HPDE6-E6E7 (cell line): ENCODE measurements around the gene KNDC1.
"Not testable (repeated sequence)": the region's sequence is repeated elsewhere in the genome, so short reads cannot be mapped to it uniquely, and the experiment has no call there.

Experiments used
- DNase-seq: peaks from one replicate; pipeline ENCODE4 v3.0.0; 2011; ENCODE audit warnings: missing footprints; ENCODE audit errors: extremely low spot score

Gene KNDC1

DNA sequence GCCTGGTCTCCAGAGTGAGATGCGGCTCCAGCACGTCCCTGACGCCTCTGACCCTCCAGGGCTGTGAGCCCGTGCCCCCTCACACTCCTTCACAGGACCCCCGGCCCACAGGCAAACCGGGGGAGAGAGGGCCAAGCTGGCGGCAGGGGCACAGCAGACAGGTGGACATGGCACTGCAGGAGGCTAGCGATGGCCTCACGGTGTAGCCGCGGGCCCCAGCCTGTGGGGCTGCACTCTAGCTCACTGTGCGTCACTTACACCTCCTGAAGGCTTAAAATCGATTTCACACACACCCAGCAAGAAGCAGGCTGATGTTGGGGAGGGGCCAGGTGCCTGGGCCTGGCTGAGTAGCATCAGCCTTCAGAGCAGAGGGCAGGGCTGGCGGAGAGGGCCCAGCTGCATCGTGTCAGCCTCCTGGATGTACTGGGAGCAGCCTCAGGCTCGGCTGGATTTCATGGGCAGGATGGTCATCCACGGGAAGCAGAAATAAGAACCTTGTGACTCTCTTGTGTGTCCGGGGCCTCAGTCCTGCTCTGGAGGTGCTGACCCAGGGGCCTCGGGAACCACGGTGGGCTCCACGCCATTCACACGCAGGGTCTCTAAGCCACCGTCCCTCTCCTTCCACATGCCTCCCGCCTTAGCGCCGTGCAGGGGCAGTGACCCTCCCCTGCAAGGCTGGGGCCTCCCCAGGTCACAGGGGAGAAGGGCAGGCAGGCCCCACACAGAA is 19.4 kb upstream of the KNDC1 start:
- DNase-seq: no peak

DNA sequence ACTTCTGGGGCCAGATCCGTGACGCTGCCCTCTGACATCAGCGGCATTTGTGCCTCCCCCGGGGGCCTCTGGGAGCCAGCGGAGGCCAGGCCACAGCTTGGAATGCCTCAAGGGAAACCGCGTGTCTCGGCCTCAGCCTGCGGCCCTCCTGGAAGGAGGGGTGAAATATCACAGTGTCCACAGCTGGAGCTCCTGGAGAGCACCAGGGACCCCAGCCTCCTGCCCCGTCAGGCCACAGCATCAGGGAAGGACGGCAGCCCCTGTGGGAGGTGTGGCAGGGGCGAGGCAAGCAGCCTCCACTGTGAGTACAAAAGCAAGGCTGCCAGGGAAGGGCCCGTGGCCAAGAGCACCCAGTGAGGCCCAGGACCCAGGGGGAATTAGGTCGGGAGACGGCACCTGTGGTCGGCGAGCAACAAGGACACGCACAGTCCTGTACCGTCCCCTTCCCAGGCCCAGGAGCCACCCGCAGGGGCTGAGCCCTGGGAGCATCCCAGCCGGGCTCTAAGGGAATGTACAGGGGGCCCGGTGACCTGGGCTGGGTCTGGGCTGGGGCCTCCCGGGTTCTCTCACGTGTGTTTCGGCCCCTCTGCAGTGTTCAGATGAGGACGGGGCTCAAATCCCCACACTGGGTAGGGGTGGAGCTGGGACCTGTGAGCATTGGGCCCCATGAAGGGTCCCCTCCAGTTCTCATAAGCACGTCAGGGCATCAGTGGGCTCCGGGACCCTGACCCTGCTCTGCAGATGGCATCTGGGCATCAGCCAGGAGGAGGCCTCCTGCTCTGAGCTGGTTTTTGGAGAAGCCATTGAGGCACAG is 18.7 kb upstream of the KNDC1 start:
- DNase-seq: no peak

DNA sequence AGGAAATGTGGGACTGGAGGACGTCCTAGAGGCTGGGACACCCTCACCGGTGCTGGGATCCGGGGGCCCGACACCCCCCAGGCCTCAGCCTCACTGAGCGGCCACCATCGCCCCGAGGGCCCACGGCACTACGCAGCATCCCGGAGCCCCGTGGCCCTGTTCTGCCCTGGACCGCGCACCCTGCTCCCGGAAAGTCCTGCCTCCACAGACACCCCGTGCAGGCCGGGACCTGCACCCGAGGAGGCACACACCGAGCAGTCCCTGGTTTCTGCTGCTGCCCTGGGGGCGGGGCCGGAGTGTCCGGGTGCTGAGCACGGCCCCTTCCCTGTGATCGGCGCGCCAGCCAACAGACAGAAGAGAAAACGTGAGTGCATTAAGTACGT is 18.1 kb upstream of the KNDC1 start:
- DNase-seq: no peak

DNA sequence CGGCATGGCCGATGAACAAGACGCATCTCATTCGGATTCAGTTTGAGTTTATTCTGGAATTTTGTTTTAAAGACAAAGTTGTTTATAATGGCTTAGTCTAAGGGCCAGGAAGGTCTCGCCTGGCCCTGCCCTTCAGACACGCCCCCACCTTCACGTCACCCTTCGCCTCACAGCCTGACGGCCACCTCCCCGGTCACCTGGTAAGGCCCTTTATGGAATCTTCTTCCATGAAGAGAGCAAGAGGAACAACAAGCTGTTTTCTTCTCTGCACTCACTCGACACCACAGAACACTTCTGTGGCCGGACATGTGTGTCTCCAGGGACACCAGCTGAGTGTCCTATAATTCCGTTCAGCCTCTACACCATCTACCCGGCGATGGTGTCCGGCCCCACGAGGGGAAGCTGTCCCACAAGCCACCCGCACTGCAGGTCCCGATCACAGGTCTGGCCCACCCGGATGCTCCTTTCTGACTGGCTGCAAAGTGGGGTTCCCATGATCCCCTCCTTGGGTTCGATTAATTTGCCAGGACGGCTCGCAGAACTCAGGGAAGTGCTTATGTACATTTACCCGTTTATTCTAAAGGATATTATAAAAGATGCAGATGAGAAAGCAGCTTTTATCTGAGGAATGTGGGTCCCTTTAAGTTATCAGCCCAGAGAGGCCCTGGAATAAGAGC is 17.4 kb upstream of the KNDC1 start:
- DNase-seq: no peak

DNA sequence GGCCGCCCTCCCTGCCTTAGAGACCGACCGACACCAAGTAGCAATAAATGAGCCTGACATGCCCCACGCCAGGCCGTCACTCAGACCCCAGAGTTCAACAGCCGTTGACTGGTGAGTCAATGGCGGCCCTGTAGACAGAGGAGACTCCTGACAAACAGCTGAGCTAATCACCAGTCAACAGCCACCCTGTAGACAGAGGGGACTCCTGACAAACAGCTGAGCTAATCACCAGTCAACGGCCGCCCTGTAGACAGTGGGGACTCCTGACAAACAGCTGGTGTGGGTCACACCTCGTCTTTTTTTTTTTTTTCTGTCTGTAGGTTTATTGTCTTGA is 16.9 kb upstream of the KNDC1 start:
- DNase-seq: no peak

DNA sequence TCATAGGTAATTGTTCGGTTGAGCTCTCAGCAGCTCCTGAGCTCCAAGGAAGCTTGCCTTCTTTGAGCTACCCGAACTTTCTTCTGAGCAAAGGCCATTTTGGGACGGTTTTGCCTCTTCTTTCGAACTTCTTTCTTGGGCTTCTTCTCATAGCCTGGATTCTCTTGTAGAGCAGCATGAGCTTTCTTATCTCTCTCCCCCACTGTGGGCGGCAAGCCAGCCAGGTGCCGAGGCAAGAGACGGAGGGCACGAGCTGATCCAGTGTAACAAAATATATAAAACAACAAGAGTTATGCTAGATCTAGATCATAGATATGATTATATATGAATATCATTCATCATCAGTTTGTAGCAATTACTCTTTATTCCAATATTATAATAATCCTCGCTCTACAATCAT is 16.5 kb upstream of the KNDC1 start:
- DNase-seq: no peak

DNA sequence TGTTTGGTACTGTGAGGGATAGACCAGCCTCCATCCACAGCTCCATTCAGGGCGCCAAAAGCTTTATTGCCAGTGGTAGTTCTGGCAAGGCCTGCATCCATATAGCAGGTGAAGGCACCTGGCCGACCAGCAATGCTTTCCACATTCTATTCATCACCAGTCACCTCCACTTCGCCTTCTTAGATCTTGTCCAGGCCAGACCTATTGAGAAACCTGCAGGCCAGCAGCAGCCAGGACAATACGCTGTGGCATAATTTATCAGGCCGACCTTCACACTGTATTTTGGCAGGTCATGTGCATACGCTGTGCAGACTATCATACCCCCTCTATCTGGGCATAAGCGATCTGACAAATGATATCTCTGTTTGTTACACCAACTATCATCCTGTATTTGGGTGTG is 15.2 kb upstream of the KNDC1 start:
- DNase-seq: no peak

DNA sequence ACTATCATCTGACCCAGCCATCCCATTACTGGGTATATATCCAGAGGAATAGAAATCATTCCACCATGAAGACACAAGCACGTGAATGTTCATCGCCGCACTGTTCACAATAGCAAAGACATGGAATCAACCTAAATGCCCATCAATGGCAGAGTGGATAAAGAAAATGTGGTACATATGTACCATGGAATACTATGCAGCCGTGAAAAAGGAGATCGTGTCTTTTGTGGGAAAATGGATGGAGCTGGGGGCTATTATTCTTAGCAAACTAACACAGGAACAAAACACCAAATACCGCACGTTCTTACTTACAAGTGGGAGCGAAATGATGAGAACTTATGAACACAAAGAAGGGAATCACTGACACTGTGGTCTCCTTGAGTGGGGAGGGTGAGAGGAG is 9.8 kb upstream of the KNDC1 start:
- no peak for DNase-seq

DNA sequence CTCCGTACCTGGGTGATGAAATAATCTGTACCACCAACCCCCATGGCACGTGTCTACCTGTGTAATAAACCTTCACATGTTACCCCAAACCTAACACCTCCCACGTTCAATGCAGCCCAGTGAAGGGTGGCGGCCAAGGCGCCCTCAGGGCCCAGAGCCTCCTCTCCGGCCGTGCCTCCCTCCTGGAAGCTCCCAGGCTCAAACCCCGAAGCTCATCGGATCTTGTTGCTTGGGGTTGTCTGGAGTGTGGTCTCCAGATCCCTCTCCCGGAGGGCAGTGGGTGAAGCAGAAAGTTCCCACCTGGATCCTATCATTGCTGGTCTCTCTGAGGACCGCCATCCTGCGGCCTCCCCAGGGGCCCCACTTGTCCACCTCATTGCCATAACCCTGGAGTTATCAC is 9.4 kb upstream of the KNDC1 start:
- no peak for DNase-seq

DNA sequence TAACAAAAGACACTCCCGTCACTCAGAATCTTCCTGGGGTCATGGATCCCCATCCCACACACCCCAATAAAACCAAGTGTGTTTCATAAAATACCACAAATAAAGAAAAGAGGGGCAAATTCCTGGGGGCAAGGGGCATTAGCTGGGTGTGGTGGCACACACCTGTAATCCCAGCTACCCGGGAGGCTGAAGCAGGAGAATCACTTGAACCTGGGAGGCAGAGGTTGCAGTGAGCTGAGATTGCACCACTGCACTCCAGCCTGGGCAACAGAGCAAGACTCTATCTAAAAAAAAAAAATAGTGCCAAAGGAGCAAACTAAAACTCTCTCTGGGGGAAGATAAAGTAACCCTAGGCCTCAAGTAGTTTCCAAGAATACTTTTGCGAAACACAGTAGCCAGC is 8.9 kb upstream of the KNDC1 start:
- DNase-seq: not testable (repeated sequence)

DNA sequence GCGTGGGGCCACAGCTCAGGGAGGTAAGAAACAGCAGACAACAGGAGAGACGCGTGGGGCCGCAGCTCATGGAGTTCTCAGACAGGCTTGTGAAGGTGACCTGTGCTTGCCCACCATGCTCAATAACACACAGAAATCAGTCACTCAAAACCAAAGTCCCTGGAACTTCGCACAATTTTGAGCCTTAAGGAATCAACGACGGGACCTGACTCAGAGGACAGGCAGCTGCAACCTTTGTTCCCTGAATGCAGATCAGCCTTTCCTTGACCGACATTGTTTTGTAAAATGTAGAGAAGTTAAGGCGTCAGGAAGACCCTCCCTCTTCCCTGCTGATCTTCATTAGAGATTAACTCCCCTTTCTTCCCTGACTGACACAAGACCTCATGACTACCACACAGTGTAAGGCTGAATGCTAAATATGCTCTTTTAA is 8.5 kb upstream of the KNDC1 start:
- DNase-seq: no peak

DNA sequence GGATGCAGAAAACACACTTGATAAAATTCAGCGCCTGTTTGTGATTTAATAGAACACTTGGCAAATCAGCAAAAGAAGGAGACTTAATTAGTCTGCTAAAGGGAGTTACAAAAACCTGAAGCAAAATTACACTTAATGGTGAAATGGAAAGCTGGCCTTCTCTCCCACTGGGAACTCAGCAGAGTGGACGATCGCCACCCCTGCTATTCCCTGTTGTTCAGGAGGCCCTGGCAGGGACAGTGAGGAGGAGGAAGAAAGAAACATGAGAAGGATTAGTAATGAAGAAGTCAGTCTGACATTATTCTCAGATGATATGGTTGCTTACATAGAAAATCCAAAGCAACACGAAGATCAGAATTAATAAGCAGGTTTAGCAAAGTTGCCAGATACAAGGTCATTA is 5.6 kb upstream of the KNDC1 start:
- no peak for DNase-seq

DNA sequence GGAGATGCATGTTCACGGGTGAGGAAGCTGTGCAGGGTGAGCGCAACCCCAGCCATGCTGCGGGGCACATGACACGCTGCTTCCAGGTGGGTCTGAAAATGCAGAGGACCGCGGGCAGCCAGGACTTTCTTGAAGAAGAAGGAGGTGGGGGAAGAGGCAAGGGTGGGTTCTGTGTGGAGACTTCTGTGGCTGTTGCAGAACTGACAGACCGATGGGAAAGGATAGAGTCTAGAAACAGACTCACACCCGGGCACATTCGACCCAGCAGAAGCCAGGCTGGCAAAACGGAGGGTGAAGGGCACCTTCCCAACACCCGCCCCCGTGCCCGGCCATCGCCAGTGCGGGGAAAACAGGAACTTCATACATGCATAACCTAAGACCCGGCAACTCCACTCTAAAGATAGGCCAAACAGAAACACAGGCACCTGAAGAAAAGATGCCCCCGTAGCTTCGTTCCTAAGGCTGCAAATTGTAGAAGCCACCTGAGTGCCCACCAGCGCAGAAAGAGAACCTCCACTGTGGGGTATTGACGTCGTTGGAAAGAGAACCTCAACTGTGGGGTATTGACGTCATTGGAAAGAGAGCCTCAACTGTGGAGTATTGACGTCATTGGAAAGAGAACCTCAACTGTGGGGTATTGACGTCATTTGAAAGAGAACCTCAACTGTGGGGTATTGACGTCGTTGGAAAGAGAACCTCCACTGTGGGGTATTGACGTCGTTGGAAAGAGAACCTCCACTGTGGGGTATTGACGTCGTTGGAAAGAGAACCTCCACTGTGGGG is 4.8 kb upstream of the KNDC1 start:
- no peak for DNase-seq

DNA sequence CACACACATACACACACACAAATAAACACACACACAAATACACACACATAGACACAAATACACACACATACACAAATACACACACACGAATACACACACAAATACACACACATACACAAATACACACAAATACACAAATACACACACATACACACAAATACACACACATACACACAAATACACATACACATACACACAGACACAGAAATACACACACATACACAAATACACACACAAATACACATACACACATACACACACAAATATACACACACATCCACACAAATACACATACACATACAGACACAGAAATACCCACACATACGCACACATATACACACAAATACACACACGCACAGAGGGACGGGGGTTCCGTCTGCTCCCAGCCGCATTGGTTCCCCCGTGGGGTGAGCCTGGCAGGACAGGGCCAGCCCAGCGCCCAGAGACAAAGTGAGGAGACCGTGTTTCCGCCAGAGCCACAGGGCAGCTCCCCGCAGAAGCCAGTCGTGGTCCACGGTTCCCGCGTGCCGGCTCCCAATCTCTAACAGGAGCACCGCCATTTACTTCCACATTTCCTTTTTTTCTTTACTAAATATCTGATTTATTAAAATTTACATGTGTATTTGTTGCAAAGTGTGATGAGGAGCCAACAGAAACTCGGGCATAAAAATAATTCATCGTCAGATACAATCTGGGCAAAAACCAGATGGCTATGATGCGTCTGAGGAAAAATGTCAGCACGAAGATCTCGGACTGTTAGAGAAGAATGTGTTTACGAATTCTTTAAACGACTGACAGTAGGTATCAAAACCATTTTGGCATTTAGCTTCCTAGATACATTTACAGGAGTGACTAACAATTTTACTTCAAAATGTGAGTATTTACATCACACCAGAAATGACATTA is 3.1 kb upstream of the KNDC1 start:
- DNase-seq: no peak

DNA sequence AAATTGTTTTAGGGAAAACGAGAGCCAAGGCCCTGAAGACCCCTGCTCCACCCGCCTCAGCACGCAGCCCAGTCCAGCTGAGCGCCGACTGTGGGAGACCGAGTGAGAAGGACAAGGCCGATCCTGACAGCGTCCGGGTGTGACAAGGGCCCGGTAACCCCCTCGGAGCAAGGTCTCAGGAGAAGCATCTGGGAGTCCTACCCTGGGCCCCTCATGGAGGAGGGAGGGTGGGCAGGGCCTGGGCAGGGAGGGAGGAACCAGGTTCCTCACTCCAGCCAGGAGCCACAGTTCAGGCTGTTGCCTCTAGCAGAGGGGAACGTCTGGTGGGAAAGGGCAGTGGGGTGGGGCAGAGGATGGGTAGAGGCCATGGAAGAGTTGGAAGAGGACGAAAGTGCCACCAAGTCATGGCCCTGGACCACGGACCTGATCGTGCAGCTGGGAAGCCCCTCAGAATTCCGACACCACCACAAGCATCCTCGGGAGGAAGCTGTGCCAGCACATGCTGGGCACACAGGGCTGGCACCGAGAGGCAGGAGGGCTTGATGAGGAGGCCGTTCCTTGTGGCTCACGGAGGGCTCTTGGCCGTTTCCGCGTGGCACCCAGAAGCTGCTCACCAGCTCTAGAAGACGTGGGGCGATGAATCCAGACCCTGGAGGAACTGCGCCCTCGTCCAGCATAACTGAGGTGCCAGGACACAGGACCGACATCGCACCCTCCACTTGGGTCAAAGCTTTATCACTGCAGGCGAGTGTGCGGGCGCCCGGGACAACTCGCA is 2.2 kb upstream of the KNDC1 start:
- no peak for DNase-seq

DNA sequence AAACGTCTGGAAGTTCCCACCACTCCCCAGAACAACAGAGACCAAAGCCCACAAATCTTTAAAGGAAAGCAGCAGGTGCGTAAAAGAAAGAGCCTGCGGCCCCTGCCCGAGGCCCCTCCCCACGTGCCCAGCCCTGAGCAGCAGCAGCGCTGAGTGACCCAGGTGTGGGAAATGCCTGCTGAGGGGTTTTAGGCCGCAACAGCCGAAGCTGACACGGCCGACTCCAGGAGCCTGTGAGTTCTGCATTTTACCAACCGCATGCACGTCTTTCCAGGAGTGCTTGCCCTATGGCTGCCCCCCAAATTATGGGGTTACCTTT is 1.6 kb upstream of the KNDC1 start:
- DNase-seq: no peak

DNA sequence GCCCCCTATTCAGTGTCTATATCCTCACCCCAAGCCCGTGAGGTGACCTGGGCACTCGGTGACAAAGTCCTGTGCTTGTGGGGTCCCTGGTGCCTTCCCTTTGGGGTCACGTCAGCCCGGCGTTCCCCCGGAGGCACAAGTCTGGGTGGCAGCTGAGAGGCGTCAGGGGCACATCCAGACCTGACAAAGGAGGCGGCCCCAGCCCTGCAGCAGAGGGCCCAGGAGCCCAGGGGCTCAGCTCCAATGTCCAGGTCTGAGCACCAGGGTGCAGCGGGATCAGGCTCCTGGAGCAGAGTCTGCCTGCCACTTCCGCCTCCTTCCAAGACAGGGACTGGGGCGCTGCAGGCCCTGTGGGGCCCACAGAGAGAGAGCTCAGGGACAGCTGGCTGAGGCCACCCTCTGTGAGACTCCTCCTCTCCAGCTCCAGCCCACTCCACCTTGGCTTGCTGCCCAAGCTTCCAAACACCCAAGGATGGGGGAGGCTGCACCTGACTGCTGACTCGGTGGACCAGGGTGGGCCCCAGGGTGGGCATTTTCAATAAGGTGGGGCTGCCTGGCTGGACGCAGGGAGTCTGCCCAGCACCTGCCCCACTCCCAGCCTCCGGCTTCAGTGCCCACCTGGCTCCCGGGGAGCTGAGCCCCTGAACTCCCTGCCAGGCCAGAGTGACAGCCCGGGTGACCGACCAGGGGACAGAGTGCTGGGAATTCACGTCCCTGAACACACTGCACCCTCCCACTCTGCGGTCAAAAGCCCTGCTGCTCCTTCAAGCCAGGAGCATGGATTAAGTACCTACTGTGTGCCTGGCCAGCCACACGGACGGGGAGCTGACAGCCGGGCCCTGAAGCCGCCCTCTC is 1.0 kb upstream of the KNDC1 start:
- DNase-seq: no peak

DNA sequence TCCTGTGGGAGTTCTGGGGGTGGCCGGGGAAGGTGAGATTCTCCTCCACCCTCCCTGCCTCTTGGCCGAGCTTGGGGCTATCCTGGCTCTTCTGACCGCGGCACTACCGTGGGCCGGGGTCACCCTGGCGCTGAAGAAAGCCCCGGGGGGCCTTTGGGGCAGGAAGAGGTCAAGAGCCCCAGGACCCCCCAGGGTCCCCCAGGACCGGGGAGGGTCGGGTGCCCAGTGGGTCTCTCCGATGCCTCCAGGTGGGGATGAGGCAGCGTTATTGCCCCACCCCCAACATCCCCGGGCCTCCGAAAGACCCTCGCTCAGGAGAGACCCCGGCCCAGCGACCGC is 439 bp upstream of the KNDC1 start:
- DNase-seq: no peak

DNA sequence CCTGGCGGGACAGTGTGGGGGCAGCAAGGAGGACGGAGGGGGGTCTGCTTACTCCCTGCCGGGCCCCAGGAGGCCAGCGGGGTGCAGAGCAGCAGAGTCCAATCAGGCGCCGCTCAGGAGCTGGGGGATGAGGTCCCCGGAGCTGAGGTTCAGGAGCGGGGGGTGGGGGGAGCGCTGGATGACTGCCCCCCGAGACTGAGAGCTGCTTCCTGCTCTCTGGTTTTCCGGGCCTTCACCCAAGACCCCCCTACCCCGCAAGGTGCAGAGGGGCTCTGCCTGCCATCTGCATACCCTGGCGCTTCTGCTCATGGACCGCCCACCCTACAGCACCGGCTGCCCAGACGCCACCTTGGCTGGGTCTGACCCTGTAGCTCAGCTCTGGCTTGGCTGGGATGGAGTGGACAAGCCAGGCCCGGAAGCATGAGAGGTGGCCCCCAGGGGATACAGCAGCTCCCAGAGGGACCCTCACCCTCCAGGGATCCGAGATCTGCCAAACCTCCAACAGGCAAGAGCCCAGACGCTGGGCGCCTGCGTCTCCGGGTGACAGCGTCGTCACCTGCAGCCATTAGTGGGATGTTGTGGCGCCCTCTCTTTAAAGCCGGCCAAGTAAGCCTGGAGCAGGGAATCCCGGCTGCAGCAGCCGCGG is 930 bp downstream of the KNDC1 start:
- DNase-seq: no peak
